Sigmoid colon (tissue), 4 donors: Measurements from ENCODE around the gene TACC2.

Source experiments
- EP300 ChIP-seq, 4 donors: sonication (generic); formaldehyde crosslinking; IDR thresholded peaks; one replicate each; pipeline ENCODE4 v1.6.1; 2017; ENCODE audit warnings: antibody characterized with exemption in 4 of 4
- POLR2AphosphoS5 ChIP-seq, 4 donors: sonication (generic); formaldehyde crosslinking; IDR thresholded peaks; one replicate each; pipeline ENCODE4 v1.6.1; 2017; ENCODE audit warnings: antibody characterized with exemption in 4 of 4

DNA sequence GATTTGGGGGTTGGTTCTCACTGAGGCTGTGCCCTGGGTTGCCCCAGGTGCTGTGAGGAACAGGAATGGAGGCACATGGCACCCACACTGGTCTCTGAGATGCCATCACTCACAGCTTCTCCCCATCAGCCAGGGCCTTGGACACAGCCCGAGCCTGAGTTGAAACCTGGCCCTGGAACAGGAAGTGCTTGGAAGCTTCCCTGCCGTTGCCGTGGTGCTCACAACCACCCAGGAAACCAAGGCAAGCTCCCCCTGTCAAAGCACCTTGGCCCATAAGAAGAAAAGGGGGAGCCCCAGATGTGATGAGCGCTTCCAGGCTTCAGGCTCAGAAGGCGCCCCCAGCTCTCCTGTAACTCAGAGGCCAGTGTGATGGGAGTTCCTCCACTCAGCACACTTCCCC lies 282.1 kb downstream of the TACC2 start, which contains the start of gene BTBD16:
- TF ChIP-seq EP300 (IDR thresholded peaks at IDR 0.05) (no peak), POLR2AphosphoS5 (IDR thresholded peaks at IDR 0.05) (no peak)
